Keratinocyte (primary cell): ENCODE measurements around the gene ZNHIT3.

Source experiments
- CTCF ChIP-seq, 3 experiments: IDR thresholded peaks in 1 of 3; conservative IDR thresholded peaks in 1 of 3; optimal IDR thresholded peaks in 1 of 3; 2 replicates in 2 of 3; 3 replicates in 1 of 3; pipeline versions ENCODE3 to v1.5.1; 2011; ENCODE audit warnings: low read length in 3 of 3, mild to moderate bottlenecking in 3 of 3, moderate library complexity in 2 of 3, control low read depth in 1 of 3, inconsistent platforms in 1 of 3; ENCODE audit not compliant: insufficient read depth in 2 of 3; ENCODE audit errors: extremely low read depth in 1 of 3
- EZH2 ChIP-seq: IDR thresholded peaks from one replicate; pipeline ENCODE4 v1.6.1; 2012; ENCODE audit warnings: inconsistent platforms, mild to moderate bottlenecking, low read length, moderate library complexity

GRCh38 chr17:36507266-36507665 lies 20.8 kb downstream of the ZNHIT3 start:
- no peak for TF ChIP-seq CTCF (optimal IDR thresholded peaks at IDR 0.05 in 1 of 3, IDR thresholded peaks at IDR 0.05 in 1 of 3, conservative IDR thresholded peaks at IDR 0.05 in 1 of 3; ENCODE audit: extremely low read depth in 1 of 3, insufficient read depth in 2 of 3, low read length in 3 of 3)
- no peak for TF ChIP-seq EZH2
